NCI-H446 (cell line): ENCODE data around the gene ING4.
A peak's percentile ranks its signal among the peaks of the same experiment; 100 is the strongest.
"Not testable (repeated sequence)": the region's sequence is repeated elsewhere in the genome, so short reads cannot be mapped to it uniquely, and the experiment has no call there.

ENCODE experiments used
- DNase-seq, 2 experiments: peaks; one replicate each; lab custom pipeline; 2025; lab: John Stamatoyannopoulos, UW

ING4 gene

DNA sequence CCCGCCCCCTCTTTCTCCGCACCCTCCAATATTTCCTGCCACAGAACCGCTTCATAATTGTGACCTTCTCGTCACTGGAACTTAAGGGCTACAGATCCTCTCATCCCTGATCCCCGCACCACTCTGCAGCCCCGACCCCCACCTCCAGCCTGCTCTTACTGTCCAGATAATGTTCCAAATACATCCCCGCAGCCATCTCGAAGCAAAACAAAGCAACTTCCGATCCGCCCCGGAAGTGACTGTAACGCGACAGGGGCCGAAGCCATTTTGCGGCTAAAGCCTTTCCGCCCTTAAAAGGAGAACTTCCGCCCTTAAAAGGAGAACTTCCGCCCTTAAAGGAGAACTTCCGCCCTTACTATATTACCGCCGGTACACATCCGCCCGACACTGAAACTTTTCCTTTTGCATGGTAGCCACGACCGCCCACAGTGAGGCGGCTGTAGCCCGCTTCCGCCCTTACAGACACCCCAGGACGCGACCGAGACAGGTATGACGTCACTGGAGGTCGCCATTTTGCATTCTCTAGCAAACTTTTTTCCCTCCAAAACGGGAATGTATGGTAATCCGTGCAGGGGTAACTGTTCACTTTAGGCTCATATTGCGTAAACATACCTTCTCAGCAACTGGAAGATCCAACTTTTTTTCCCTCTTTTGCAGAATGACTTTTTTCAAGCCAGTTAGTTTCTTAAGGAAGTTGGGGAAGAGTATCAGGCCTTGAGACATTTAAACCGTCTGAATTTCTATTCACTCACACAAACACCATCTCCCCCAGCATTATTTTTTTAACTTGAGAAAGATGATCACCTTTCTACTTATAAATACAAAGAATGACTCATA lies at the start of gene ING4:
Gene ING4 (minus strand): TSS at position 214 of the 837 bp plus-strand sequence. CDS start 18 bp downstream, at position 196.
- DNase-seq, result peak; percentile 99 to 100

DNA sequence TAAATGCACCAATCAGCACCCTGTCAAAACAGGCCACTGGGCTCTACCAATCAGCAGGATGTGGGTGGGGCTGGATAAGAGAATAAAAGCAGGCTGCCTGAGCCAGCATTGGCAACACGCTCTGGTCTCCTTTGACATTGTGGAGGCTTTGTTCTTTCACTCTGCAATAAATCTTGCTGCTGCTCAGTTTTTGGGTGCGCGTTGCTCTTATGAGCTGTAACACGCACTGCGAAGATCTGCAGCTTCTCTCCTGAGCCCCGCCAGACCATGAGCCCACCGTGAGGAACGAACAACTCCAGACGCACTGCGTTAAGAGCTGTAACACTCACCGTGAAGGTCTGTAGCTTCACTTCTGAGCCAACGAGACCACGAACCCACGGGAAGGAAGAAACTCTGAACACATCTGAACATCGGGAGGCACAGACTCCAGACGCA lies 46.1 kb upstream of the ING4 start:
- no peak for DNase-seq

DNA sequence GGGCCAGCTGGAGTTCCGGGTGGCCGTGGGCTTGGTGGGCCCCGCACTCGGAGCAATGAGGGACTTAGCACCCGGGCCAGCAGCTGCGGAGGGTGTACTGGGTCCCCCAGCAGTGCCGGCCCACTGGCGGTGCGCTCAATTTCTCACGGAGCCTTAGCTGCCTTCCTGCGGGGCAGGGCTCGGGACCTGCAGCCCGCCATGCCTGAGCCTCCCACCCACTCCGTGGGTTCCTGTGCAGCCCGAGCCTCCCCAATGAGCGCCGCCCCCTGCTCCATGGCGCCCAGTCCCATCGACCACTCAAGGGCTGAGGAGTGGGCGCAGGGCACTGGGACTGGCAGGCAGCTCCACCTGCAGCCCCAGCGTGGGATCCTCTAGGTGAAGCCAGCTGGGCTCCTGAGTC lies 45.4 kb upstream of the ING4 start:
- DNase-seq, result not testable (repeated sequence)

GRCh38 chr12:6703631-6704030 lies 40.7 kb upstream of the ING4 start:
- no peak for DNase-seq

DNA sequence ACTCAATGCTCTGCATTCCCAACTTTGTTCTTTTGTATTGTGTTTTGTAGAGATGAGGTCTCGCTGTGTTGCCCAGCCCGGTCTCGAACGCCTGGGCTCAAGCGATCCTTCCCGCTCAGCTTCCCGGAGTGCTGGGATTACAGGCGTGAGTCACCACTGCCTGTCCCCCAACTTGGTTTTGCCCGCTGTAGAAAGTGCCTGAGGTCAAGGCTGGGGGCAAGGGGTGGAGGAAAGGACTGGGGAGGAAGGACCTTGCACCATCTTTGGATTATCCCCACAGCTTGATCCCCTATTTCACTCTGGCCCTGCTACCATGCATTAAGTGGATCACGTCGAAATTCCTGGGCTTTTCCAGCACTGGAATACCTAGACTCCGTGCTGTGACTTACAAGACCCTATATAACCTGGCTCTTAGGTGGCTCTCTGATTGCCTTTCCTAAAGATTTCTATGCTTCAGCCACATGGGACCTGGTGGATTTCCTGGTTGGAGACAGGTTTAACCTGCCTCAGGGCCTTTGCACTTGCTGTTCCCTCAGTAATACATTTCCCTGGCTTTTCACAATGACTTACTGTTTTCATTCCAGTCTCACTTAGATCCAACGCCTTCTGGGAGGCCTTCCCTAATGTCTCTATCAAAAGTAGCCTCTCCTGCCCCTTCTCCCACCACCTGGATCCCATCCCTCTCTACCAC lies 38.3 kb upstream of the ING4 start:
- DNase-seq, result no peak

DNA sequence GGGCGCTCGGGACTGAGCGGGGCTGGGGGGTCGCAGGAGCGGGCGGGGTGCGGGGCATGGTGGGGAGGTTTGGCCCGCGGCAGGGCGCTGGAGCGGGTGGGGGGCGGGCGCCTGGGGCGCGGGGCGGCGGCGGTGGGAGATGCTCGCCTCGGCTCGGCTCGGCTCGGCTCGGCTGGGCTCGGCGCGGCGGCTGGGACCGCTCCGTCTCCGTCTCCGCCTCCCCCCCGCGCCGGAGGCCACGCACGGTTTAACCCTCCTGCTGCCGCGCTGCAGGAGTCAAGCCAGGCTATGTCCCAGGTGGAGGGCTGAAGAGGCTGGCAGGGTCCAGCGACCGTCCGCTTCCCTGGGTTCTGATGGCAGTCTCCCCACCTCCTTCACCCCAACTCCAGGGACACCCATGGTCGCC lies 37.7 kb upstream of the ING4 start, which contains the start of gene PIANP:
Gene PIANP (minus strand): TSS at position 170 of the 406 bp plus-strand sequence. CDS start 2,754 bp downstream, outside the sequence.
- DNase-seq, result peak in 1 of 2 experiments; percentile 46

- no peak for DNase-seq
These were observed 37.2 kb upstream of the ING4 start for GRCh38 chr12:6699989-6700645.

DNA sequence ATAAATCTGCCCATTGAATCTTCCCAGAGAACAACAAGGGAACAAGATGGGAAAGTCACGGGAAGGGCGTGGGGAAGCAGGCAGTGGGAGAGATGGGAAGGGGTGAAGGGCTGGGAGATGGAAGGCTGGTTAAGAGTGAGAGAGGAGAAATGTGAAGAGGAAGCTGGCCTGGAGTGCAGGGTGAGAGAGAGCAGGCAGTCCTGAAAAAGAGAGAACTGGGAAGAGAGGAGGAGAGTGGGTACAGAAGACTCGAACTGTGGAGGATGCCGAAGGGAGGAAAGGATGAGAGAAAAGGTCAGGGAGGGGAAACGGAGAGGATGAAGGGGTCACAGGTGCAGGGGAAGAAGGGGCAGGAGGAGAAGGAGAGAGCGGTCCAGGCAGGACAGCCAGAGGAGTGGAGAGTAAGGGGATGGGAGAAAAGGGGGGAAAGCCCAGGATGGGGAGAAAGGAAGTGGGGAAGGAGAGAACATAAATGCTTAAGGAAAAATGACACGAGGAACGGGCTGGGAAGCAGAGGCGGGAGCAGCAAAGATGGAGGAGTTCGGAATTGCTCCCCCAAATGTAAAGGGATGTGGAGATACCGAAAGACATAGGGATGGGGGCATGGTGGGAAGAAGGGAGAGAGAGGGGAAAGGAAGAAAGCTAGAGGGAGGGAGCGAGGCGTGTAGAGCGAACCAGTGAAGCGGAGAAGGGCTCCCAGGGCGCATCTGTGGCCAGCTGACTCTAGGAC lies 36.5 kb upstream of the ING4 start:
- no peak for DNase-seq

GRCh38 chr12:6698352-6699046 lies 35.6 kb upstream of the ING4 start:
- DNase-seq, result no peak

- peak in 1 of 2 experiments; percentile 49 for DNase-seq
These were observed 34.8 kb upstream of the ING4 start for GRCh38 chr12:6697584-6698351.

DNA sequence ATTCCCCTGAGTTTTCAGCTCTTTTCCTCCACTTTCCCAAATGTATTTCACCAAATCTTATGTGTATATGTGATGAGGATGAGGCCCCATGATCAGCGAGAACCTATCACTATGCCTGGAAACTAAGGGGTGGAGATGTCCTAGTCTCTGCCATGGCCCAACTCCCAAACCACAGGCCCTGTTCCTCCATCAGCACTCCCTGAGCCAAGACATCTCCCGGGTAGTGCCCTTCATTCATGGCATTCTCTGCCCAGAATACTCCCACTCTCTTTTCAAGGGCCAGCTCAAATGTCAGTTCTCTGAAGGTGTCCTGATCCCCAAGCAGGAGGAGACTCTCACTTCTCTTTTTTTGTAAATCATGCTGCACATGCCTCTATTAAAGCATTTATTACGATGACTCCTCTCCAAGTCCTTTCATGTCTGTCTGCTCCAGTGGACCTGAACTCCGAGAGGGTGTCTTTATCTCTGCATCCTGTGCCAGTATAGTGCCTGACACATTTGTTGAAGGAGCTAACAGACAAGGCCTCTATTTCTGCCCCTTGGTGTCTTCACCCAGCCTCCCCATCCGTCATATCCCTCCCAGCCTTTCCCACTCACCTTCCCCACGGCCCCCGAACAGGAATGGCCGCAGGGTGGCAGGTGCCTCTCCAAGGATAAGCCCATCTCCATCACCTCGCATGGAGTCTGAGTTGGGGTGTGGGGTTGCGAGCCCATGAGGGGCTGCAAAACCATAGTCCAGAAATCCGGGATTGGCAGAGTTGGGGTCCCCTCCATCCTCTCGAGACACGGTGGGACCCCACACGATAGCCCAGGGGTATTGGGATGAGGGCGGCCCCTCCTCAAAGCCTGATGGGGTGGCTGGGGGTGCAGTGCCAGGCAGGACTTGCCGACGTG lies 34.0 kb upstream of the ING4 start:
- DNase-seq, result no peak

DNA sequence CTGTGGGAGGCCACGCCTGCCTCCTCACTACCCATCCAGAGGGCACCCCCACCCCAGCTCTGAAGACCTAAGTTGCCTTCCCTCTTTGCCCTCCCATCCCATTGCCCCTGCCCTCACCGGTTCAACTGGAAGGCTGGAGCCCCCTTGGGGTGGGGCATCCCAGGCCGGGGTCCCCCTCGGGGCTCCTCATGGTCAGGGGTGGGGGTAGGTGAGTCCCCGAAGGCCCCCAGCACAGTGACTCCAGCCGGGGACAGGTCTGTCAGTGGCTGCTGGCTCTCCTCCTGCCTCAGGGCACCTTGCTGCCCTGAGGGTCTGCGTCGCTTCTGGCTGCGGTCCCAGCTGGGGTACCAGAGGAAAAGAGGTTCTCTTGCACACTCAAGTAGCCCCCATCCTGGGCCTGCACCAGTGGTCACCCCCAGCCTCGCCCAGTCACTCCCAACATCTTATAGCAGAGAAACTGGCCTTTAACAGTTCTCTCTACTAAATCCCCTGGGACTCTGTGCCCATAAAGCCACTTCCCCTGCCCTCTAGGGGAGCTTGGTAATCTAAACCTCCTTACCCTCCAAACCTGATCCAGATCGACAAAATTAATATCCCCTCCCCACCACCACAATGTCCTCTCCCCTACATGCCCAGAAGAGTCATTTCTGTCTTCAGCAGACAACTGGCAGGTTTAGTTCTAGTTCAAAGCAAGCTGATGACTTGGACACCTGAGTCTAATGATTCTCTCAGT lies 32.6 kb upstream of the ING4 start:
- DNase-seq, result no peak

GRCh38 chr12:6694701-6695100 lies 31.8 kb upstream of the ING4 start:
- no peak for DNase-seq

GRCh38 chr12:6693832-6694355 lies 31.0 kb upstream of the ING4 start:
- DNase-seq, result no peak

GRCh38 chr12:6692888-6693287 lies 30.0 kb upstream of the ING4 start:
- no peak for DNase-seq

DNA sequence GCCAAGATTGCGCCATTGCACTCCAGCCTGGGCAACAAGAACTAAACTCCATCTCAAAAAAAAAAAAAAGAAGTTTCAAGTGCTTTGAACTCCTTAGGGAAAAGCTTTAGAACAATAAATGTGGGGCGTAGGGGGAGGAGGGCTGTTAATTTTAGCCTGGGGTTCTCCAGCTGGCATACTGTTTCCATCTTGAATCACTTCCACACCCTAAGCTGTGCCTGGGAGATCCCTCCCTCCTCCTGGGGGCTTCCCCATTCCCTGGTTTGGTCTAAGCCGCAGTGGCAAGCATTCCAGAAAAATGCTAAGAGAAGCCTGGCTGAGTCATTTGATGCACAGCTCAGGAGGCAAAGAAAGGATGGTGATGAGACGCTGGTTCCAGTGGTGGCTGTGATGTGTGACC lies 28.6 kb upstream of the ING4 start:
- DNase-seq, result no peak

DNA sequence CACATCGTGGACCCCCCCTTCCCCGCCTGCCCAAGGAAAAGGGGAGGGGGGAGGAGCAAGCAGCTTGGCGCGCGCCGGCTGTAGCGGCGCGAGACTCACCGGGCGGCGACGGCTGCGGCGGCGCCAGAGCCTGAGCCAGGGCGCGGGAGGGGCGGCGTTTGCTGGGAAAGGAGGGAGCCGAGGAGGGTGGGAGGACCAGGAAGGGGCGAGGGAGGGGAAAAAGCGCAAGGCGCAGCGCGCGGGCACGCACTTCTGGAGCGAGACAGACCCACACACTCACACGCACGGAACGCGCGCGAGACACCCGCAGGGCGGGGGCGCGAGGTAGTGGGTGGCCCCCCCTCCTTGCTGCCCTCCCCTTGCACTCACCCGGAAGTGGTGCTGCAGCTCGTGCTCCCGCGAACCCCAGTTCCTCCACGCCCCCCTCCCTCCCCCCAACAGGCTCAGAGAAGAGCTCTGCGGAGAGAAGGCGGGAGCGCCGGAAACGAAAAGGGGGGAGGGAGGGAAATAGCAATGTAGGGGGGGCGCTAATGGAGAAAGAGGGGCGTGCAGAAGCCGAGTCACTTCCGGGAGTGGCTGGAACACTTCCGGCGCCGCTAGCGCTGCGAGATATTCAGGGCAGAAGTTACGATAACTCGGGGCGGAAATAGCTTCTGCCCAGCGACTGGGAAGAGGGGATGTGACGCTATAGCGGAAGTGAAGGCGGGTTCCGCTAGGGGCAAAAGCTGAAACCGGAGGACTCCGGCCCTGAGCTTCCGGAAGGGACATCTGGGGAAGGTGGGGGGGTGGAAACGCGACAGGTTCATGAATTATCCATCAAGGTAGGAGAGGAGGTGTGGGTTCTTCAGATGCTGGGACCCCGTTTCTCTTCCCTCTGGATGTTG lies 26.3 kb upstream of the ING4 start, which contains the start of gene ZNF384:
Gene ZNF384 (minus strand): TSS at position 377 of the 884 bp plus-strand sequence. CDS start 9,855 bp downstream, outside the sequence.
- peak; percentile 97 to 99 for DNase-seq
